ES-I3 (cell line): ENCODE results near the gene RRM2.
A peak's percentile ranks its signal among the peaks of the same experiment; 100 is the strongest.
"Not testable (repeated sequence)": the region's sequence is repeated elsewhere in the genome, so short reads cannot be mapped to it uniquely, and the experiment has no call there.

Source experiments
- H3K36me3 ChIP-seq: 2 replicates; pipeline ENCODE4 v1.6.1; 2013; ENCODE audit warnings: mild to moderate bottlenecking, low read length, control low read depth, moderate library complexity; ENCODE audit not compliant: insufficient read depth
- H3K4me1 ChIP-seq: 2 replicates; pipeline ENCODE4 v1.6.1; 2013; ENCODE audit warnings: mild to moderate bottlenecking, control low read depth, low read length; ENCODE audit not compliant: insufficient read depth
- H3K9ac ChIP-seq: 2 replicates; pipeline ENCODE4 v1.6.1; 2013; ENCODE audit warnings: low read depth, mild to moderate bottlenecking, low read length, moderate library complexity
- H3K9me3 ChIP-seq: 2 replicates; pipeline ENCODE4 v1.6.1; 2013; ENCODE audit warnings: mild to moderate bottlenecking, low read length, moderate library complexity; ENCODE audit not compliant: control insufficient read depth, insufficient read depth

RRM2 gene

GRCh38 chr2:10084223-10084865 lies 38.2 kb upstream of the RRM2 start:
- H3K4me1 ChIP-seq = peaks cover 8% of the 10 kb centered on the region; the same call in 1 of the 2 replicates
- no peaks in the 10 kb centered on the region for H3K9me3 ChIP-seq
- H3K36me3 ChIP-seq = no peaks in the 10 kb centered on the region
- H3K9ac ChIP-seq = no peak overlapping the region

- Histone ChIP-seq H3K4me1 (peaks cover 12% of the 10 kb centered on the region; the same call in 1 of the 2 replicates), H3K36me3 (no peaks in the 10 kb centered on the region), H3K9ac (no peak overlapping the region), H3K9me3 (no peaks in the 10 kb centered on the region)
These were observed 37.4 kb upstream of the RRM2 start for GRCh38 chr2:10085043-10085667.

- Histone ChIP-seq H3K9ac (no peak overlapping the region), H3K4me1 (peaks cover 12% of the 10 kb centered on the region; the same call in 1 of the 2 replicates), H3K36me3 (no peaks in the 10 kb centered on the region), H3K9me3 (no peaks in the 10 kb centered on the region)
These were observed 36.9 kb upstream of the RRM2 start for GRCh38 chr2:10085668-10086059.

GRCh38 chr2:10086950-10087349 lies 35.6 kb upstream of the RRM2 start:
- Histone ChIP-seq H3K4me1 (peaks cover 9% of the 10 kb centered on the region; the same call in 1 of the 2 replicates), H3K36me3 (no peaks in the 10 kb centered on the region), H3K9ac (no peak overlapping the region), H3K9me3 (no peaks in the 10 kb centered on the region)

- peaks cover 9% of the 10 kb centered on the region; the same call in 1 of the 2 replicates for H3K4me1 ChIP-seq
- H3K36me3 ChIP-seq = no peaks in the 10 kb centered on the region
- H3K9ac ChIP-seq = no peak overlapping the region
- H3K9me3 ChIP-seq = no peaks in the 10 kb centered on the region
These were observed 35.2 kb upstream of the RRM2 start for GRCh38 chr2:10087360-10087759.

- H3K9me3 ChIP-seq = no peaks in the 10 kb centered on the region
- 0 out of 2 replicates have a peak, but pooled peaks cover 5% of the 10 kb centered on the region for H3K4me1 ChIP-seq
- H3K9ac ChIP-seq = no peak overlapping the region
- H3K36me3 ChIP-seq = no peaks in the 10 kb centered on the region
These were observed 32.9 kb upstream of the RRM2 start for GRCh38 chr2:10089565-10090190.

DNA sequence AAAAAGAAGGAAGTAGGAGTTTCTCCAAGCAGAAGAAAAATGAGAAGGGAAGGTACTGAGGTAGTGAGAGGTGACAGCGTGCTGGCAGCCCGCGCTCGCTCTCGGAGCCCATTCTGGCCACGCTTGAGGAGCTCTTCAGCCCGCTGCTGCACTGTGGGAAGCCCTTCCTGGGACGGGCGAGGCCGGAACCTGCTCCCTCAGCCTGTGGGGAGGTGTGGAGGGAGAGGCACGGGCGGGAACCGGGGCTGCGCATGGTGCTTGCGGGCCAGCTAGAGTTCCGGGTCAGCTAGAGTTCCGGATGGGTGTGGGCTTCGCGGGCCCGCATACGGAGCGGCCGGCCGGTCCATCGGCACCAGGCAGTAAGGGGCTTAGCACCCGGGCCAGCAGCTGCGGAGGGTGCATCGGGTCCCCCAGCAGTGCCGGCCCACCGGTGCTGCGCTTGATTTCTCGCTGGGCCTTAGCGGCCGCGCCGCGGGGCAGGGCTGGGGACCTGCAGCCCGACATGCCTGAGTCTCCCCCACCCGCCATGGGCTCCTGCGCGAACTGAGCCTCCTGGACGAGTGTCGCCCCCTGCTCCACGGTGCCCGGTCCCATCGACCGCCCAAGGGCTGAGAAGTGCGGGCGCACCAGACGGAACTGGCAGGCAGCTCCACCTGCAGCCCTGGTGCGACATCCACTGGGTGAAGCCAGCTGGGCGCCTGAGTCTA lies 31.2 kb upstream of the RRM2 start:
- no peaks in the 10 kb centered on the region for H3K9me3 ChIP-seq
- H3K36me3 ChIP-seq = no peaks in the 10 kb centered on the region
- peaks cover 6% of the 10 kb centered on the region; the same call in 1 of the 2 replicates for H3K4me1 ChIP-seq
- peak overlapping the region; percentile 32; the same call in 1 of the 2 replicates for H3K9ac ChIP-seq

GRCh38 chr2:10091889-10092244 lies 30.7 kb upstream of the RRM2 start:
- peaks cover 11% of the 10 kb centered on the region; the same call in 1 of the 2 replicates for H3K4me1 ChIP-seq
- not testable (repeated sequence) for H3K36me3 ChIP-seq, H3K9me3 ChIP-seq, H3K9ac ChIP-seq

GRCh38 chr2:10094271-10094814 lies 28.2 kb upstream of the RRM2 start:
- Histone ChIP-seq H3K9me3 (no peaks in the 10 kb centered on the region), H3K4me1 (peaks cover 13% of the 10 kb centered on the region; the same call in 1 of the 2 replicates), H3K36me3 (no peaks in the 10 kb centered on the region), H3K9ac (no peak overlapping the region)

DNA sequence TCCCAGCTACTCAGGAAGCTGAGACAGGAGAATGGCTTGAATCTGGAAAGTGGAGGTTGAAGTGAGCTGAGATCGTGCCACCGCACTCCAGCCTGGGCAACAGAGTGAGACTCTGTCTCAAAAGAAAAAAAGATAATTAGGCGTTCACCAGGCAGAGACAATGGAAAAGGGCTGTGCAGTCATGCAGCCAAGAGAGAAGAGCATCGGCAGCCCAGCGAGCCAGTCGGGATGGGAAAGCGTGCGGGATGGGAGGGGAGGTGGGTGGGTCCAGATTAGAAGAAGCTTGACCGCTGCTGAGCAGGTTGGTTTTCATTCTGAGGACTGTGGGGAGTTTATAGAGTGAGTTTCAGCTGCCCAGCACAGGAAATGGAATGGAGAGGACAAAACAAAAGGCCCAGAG lies 27.4 kb upstream of the RRM2 start:
- Histone ChIP-seq H3K9ac (no peak overlapping the region), H3K9me3 (no peaks in the 10 kb centered on the region), H3K4me1 (peaks cover 9% of the 10 kb centered on the region; the same call in 1 of the 2 replicates), H3K36me3 (no peaks in the 10 kb centered on the region)

DNA sequence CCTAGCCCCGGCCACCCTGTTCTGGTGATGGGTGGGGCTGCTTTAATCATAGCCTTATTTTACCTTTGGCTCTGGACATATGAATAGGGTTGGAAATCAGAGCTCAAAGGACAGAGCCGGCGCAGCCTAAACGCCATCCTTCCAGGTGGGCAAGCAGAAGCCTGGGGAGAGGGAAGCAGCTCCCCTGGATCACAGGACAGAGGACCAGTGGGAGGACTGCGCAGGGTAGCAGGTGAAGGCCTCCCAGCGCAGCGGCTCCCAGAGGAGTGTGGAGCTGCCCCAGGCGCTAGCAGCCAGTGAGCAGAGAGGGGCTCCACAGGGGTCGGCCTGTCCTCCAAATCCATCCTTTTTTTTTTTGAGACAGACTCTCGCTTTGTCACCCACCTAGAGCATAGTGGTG lies 25.9 kb upstream of the RRM2 start:
- Histone ChIP-seq H3K9me3 (no peaks in the 10 kb centered on the region), H3K4me1 (peaks cover 9% of the 10 kb centered on the region; the same call in 1 of the 2 replicates), H3K36me3 (no peaks in the 10 kb centered on the region), H3K9ac (no peak overlapping the region)

GRCh38 chr2:10097352-10098148 lies 25.0 kb upstream of the RRM2 start:
- H3K4me1 ChIP-seq = peaks cover 9% of the 10 kb centered on the region; the same call in 1 of the 2 replicates
- no peaks in the 10 kb centered on the region for H3K9me3 ChIP-seq
- H3K36me3 ChIP-seq = no peaks in the 10 kb centered on the region
- H3K9ac ChIP-seq = no peak overlapping the region

- H3K9me3 ChIP-seq = peaks cover 7% of the 10 kb centered on the region; the same call in 1 of the 2 replicates
- H3K36me3 ChIP-seq = no peaks in the 10 kb centered on the region
- H3K4me1 ChIP-seq = peaks cover 6% of the 10 kb centered on the region; the same call in 1 of the 2 replicates
- no peak overlapping the region for H3K9ac ChIP-seq
These were observed 21.0 kb upstream of the RRM2 start for GRCh38 chr2:10101491-10101890.
